A375 (cell line): ENCODE results near the gene TMIE. TPM values are rescaled to one million over a fixed set of nuclear protein-coding genes. Genes with fewer than 3 reads are reported as not detected.

Experiments used
- small RNA-seq: library from RNA; depleted of rRNA; stranded (forward); fragments of <200 nt; gene quantifications from one replicate; pipeline ENCODE3, GENCODE V24; 2014
- total RNA-seq: library from RNA; depleted of rRNA; stranded (reverse); fragments of >200 nt; shearing (Covaris generic); gene quantifications from 2 replicates; pipeline ENCODE4 v1.2.3, GENCODE V29; 2014; rRNA removed

TMIE gene
- 0.23 and 0.48 TPM in 2 replicates for total RNA-seq

DNA sequence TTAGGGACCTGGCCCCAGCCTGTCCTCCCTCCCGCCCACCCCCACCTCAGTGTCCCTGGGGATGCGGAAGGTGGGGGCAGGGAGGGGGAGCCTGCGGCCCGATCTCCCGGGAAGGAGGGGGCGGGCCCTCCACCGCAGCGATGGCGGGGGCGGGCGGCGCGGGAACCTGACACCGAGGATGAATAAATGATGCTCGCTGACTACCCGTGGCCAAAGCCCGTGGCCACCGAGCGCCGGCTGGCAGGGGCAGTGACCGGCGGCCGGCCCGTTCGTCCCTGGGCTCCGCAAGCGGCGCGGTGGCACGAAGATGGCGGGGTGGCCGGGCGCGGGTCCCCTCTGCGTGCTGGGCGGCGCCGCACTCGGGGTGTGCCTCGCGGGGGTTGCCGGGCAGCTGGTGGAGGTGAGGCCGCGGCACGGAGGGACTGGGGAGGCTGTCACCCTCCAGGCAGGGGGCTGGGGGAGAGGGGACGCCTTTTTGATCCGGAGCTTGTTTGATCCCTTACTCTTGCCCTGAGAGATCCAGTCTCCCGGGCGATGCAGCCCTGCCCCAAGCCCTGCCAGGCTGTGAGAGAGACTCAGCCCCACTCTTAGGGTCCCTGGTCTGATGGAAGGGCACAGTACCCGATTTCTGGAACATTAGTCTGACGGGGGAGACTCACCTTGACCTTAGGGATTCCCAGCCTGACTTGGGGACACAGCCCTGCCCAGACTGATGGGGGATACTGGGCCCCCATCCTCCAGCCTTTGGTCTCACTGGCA, at the start of gene TMIE:
Gene TMIE, plus strand, starts transcription at position 212 of the 759 bp plus-strand sequence. Its CDS starts 96 bp downstream, at position 308.

DNA sequence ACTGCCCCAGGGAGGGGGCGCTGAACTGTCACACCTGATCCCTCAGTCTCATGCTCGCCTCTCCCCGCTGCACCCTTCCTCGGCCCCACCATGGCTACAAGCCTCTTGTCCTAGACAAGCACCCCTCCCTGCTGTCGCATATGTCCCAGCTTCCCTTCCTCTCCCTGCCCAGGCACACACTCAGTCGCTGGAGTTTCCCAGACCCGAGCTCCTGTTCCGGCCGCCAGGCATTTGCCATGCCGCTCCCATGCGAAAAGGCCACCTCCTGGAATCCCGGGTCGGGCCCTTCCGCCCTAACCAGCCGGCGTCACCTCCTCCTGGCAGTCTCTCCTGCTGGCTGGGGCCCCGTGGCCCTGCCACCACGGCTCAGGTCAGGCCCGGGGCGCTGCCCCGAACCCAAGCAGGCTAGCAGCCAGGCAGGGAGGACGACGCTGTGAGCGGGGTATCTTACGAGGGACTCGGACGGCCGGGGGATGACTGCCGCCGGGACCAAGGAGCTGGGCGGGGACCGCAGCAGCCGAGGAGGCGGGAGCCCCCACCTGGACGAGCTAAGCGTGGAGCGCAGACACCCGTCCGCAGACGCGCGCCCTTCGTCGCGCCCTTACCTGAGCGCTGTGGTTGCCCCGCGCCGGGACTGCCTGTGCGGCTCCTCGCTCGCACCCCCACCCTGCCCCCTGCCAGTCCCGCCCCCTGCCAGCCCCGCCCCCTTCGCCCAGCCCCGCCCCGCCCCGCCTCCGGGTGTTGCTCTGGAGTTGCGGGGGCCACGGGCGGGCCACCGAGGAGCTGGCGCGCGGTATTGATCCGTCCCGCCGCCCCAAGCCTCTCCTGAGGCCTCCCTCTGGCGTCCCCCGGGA, 7.9 kb upstream of the TMIE start, which contains the start of gene ALS2CL:
Gene ALS2CL, minus strand, starts transcription at position 642 of the 854 bp plus-strand sequence. CDS start 4,239 bp downstream, outside the sequence.

DNA sequence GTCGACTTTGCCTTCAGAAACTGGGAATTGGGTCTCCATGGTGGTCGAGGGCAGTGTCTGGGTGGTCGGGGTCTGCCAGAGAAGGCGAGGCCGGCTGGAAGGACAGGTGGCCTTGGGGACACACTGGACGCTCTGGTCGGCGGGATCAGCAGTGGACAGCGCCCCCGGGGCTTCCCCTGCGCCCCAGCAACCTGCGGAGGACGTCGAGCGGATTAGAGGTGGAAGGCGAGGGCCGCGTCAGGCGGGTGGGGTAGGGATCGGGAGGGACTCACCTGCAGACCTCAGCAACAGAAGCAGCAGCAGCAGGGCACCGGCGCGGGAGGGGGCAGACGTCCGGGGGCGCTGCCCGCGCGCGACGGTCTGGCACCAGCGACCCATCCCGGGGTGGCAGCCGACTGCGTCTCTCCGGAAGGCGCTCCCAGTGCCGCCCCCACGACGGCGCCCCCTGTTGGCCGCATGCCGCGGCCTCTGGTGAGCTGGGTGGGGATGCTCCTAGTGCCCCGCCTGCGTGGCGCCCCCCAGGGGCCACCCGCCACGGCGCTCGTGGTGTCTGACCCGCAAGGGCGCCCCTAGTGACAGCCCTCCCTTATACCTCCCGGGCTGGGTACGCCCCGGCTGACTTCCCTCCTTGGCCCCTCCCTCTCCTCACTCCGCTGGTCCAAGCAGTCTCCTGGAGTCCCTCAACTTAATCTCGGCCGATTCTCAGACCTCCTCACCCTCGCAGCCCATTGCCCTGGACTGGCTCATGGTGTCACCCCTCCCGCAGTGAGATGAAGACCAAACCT, 16.4 kb downstream of the TMIE start, which contains the start of gene PRSS50:
Gene PRSS50, minus strand, starts transcription at position 423 of the 785 bp plus-strand sequence. Its CDS starts 45 bp downstream, at position 378.

Small RNA genes lying within 50 kb of the gene (small RNA-seq; reads per million reads assigned to genes)
- not detected for gene PRSS45

Other genes with a start within 250 kb of the TMIE start
- 0.04 TPM in 1 of 2 replicates, not detected in the other for gene LTF, start 236.5 kb upstream of the TMIE start, total RNA-seq
- gene RTP3, start 203.4 kb upstream of the TMIE start, total RNA-seq, result 0.08 TPM in 1 of 2 replicates, not detected in the other
- 0.37 and 0.53 TPM in 2 replicates for gene LRRC2, start 135.1 kb upstream of the TMIE start, total RNA-seq
- gene FAM240A, start 88.9 kb upstream of the TMIE start, total RNA-seq, result not detected in 2 replicates
- 5.1 and 8.0 TPM in 2 replicates for gene ALS2CL, start 7.7 kb upstream of the TMIE start, total RNA-seq
- gene PRSS50, start 16.5 kb downstream of the TMIE start, total RNA-seq, result not detected in 2 replicates
- gene MYL3, start 162.1 kb downstream of the TMIE start, total RNA-seq, result 0.16 TPM in 1 of 2 replicates, not detected in the other
- 0.23 and 1.8 TPM in 2 replicates for gene PTH1R, start 176.3 kb downstream of the TMIE start, total RNA-seq